Activated T-cell treated with anti-CD3 and anti-CD28 coated beads, Interleukin-2, amount 50 U/mL, for 4 hours (primary cell): ENCODE data around the gene GDF2. TPM values are rescaled to one million over a fixed set of nuclear protein-coding genes. Genes with fewer than 3 reads are reported as not detected.

Experiments
- ATAC-seq, 2 donors: fragments of 200-7000 bp; cut with Tn5 transposase; one replicate each; pipeline ENCODE4 v1.10.0; 2021
- DNase-seq: peaks from one replicate; pipeline ENCODE4 v3.0.0-alpha.2; 2020
- H3K27me3 Mint-ChIP-seq: one replicate; pipeline ENCODE4 v1.8.0; 2021; ENCODE audit warnings: low read depth, mixed read lengths
- H3K36me3 Mint-ChIP-seq: one replicate; pipeline ENCODE4 v1.8.0; 2022; ENCODE audit warnings: mixed read lengths; ENCODE audit not compliant: insufficient read depth
- H3K4me1 Mint-ChIP-seq: one replicate; pipeline ENCODE4 v1.8.0; 2021; ENCODE audit warnings: low read depth, mixed read lengths
- H3K4me3 Mint-ChIP-seq: one replicate; pipeline ENCODE4 v1.8.0; 2021; ENCODE audit warnings: mild to moderate bottlenecking, moderate library complexity, mixed read lengths
- H3K9me3 Mint-ChIP-seq: one replicate; pipeline ENCODE4 v1.8.0; 2021; ENCODE audit warnings: mixed read lengths
- total RNA-seq, 3 donors: library from RNA; stranded (reverse); gene quantifications; one replicate each; pipeline ENCODE4 v1.2.1, GENCODE V29; 2021

The GDF2 gene
- total RNA-seq, 3 donors from 2014 or later = not detected

DNA sequence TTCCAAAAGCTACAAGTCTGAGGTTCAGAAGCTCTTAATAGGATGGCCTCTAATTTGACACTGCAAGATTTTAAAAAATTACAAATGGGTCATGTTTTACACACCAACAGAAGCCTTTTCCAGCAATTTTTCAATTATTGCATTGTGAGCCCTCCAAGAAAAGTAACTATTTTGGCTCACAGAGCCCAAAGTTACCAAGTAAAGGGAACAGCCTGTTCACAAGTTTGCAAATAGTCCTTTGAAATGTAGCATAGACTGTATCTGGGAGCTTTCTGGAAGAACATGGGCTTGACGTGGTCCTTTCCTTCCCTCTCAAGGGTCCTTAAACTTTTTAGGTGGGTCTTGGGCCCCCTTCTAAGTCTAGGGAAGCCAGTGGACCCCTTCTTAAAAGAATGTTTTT is 23.5 kb upstream of the GDF2 start:
- no peaks in the 10 kb centered on the region for H3K36me3 Mint-ChIP-seq
- peaks cover 13% of the 10 kb centered on the region for H3K27me3 Mint-ChIP-seq
- no peak for ATAC-seq
- peaks cover 9% of the 10 kb centered on the region for H3K4me1 Mint-ChIP-seq
- no peaks in the 10 kb centered on the region for H3K9me3 Mint-ChIP-seq
- H3K4me3 Mint-ChIP-seq = no peak overlapping the region
- no peak for DNase-seq

DNA sequence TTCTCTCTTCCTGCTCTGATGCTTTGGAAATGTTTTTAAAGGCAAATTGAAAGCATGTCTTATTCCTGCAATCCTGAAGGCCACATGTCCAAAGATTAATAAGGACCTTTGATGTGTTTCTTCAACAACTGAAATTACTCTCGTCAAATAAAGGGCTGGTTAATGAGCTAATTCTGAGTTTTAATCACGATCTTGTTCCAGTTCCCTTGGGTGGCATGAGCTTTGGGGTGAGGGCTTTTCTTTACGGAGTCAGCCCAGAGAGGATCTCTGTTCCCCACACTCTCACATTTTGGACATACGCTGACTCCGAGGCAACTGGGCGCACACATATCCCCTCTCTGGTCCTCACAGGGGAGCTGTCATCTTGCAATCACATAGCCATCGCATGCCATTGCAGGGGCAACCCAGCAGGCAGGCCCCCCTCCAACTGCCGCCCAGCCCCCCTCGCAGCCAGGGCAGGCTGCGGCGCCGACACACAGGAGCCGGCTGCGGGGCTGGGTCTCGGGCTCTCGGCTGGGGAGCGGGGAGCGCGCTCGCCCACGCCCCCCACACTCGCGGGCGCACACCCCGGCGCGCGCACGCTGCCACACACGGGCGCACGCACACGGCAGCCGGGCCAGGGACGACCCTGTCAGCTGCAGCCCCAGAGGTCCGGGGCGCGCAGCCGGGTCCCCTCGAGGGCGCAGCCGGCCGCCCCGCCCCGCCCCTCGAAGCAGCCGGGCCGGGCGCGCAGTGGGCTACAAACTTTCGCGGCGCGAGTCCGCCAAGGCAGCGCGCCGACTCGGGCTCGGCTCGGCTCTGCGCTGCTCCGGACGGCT is 22.4 kb upstream of the GDF2 start, which contains the start of gene GDF10:
TSS of gene GDF10 (plus strand) at position 587 of the 818 bp plus-strand sequence. CDS start 455 bp downstream, outside the sequence.
- peaks cover 9% of the 10 kb centered on the region for H3K4me1 Mint-ChIP-seq
- H3K27me3 Mint-ChIP-seq = peaks cover 10% of the 10 kb centered on the region
- DNase-seq = peak; percentile 30
- H3K36me3 Mint-ChIP-seq = no peaks in the 10 kb centered on the region
- ATAC-seq = peak; percentile 67 to 70
- H3K4me3 Mint-ChIP-seq = peak within 1 kb of the TSS; percentile 59
- no peaks in the 10 kb centered on the region for H3K9me3 Mint-ChIP-seq

DNA sequence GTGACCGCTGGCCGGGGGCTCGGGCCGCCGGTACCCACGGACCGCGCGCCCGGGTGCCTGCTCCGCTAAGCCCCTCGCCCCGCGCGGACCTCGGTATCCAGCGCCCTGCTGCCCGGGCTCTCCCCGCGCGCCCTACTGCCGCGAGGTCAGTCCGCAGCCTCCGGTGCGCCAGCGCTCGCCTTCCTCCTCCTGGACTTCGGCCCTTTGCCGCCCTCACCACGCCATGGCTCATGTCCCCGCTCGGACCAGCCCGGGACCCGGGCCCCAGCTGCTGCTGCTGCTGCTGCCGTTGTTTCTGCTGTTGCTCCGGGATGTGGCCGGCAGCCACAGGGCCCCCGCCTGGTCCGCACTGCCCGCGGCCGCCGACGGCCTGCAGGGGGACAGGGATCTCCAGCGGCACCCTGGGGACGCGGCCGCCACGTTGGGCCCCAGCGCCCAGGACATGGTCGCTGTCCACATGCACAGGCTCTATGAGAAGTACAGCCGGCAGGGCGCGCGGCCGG is 21.8 kb upstream of the GDF2 start:
- Mint-ChIP-seq H3K4me3 (peak overlapping the region; percentile 59), H3K27me3 (peaks cover 10% of the 10 kb centered on the region), H3K9me3 (no peaks in the 10 kb centered on the region), H3K4me1 (peaks cover 9% of the 10 kb centered on the region), H3K36me3 (no peaks in the 10 kb centered on the region)
- DNase-seq (no peak), ATAC-seq (peak in 1 of 2 donors; percentile 14)

DNA sequence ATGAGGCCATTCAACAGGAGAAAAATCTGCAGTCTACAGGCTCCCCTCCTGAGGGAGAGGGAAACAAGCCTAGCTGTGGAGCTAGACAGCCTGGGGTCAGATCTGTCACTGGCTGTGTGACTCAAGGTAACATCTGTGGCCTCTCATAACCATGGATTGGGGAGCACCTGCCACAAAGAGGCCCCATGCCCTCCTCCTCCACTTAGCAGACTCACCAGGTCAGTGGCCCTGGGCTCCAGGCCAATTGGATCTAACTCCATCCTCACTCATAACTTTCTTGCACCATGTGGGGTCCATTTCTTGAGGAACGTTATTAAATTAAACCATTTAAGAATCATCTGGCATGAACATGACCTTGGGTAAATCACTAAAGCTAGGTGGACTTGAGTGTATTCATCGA is 20.4 kb upstream of the GDF2 start:
- Mint-ChIP-seq H3K36me3 (no peaks in the 10 kb centered on the region), H3K27me3 (peaks cover 10% of the 10 kb centered on the region), H3K4me3 (no peak overlapping the region), H3K9me3 (no peaks in the 10 kb centered on the region), H3K4me1 (peaks cover 13% of the 10 kb centered on the region)
- DNase-seq = no peak
- no peak for ATAC-seq

DNA sequence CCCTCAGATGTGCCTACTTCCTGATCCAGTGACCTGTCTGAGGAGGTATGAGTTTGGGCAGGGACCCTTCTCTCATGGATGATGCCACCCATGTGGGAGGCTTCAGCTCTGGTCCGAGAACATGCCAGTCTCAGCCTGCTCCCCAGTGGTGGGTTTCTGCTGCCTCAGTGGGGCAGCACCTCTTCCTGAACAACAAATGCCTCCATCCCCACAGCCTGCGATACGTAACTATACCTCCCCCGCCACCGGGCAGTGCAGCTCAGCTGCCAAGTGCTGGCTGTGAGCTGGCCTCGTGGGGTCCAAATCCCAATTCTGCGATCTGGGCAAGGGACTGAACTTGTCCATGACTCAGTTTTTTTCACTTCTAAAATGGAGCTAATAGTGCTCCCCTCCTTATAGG is 19.1 kb upstream of the GDF2 start:
- Mint-ChIP-seq H3K9me3 (no peaks in the 10 kb centered on the region), H3K4me1 (peaks cover 13% of the 10 kb centered on the region), H3K36me3 (no peaks in the 10 kb centered on the region), H3K27me3 (peaks cover 10% of the 10 kb centered on the region), H3K4me3 (no peak overlapping the region)
- DNase-seq = no peak
- no peak for ATAC-seq

DNA sequence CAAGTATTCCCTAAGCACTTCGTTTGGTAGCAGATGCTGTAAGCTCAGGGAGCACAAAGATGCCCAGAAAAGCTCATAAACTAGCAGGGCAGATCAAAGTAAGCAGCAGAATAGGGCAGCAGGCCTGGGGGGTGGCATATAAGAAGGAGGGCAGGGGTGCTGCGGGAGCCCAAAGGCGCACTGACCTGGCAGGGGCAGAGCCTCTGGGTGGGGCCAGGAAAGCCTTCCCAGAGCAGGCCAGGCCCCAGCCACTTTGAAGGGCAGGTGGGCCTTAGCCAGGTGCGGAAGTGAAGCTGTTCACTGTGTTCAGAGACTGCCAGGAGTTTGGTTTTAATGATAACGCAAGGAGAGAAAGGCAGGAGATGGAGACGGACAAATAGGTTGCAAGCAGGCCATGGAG is 18.4 kb upstream of the GDF2 start:
- Mint-ChIP-seq H3K27me3 (peaks cover 10% of the 10 kb centered on the region), H3K4me1 (peaks cover 13% of the 10 kb centered on the region), H3K9me3 (no peaks in the 10 kb centered on the region), H3K4me3 (no peak overlapping the region), H3K36me3 (no peaks in the 10 kb centered on the region)
- ATAC-seq (no peak), DNase-seq (no peak)

DNA sequence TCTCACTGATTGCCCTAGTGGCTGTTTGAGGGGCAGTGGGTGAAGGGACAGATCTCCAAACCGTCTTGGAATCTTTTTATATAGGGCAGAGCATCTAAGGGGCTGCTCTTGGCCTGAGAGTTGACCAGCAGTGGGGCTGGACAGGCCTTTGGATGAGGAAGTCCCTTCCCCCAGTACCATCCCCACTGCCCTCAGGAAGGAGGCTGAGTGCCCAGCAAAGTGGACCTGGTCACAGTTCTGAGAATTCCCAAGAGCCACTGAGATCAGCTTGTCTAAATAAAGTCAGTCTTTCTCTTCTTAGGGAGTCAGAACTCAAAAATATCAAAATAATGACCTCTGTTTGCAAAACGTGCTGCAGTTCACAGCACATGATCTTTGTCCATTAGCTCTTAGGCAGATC is 16.7 kb upstream of the GDF2 start:
- no peaks in the 10 kb centered on the region for H3K36me3 Mint-ChIP-seq
- DNase-seq = no peak

DNA sequence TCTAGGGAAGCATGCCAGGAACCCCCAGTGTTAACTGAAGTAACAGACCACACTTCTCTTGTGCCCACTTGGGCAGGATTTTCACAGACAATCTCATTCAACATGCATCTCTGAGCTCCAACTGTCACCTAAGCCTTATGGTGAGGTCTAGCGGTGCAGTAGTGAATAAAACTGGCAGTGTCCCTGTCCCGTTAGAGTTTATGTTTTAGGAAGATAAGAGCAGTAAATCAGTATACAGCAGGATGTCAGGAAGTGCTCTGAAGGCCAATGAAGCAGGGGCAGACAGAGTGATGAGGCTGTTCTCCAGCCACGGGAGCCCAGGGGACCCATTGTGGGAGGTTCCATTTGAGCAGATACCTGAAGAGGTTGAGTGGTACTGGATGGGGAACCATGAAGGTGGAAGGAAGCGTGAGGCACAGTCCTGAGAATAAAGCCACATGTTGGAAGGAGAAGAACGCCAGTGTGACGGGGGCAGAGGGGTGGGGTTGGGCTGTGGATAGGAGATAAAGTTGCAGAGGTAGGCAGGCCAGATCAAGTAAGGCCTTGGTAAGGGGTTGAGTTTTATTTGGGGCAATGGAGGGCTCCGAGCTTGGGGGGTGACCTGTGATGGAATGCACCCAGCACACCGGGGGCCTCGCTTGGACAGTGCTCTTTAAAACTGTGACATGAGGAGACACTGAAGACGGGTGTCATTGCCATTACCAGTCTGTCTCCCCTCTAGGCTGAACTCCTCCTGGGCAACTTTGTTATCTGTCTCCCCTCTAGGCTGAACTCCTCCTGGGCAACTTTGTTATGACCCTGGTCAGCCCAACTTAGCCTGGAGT is 15.7 kb upstream of the GDF2 start:
- peaks cover 20% of the 10 kb centered on the region for H3K4me1 Mint-ChIP-seq
- no peak overlapping the region for H3K4me3 Mint-ChIP-seq
- no peaks in the 10 kb centered on the region for H3K9me3 Mint-ChIP-seq

More for the DNA sequence above, 16.7 kb upstream of the GDF2 start:
- ATAC-seq = no peak
- Mint-ChIP-seq H3K27me3 (peaks cover 5% of the 10 kb centered on the region), H3K4me3 (no peak overlapping the region), H3K4me1 (peaks cover 12% of the 10 kb centered on the region), H3K9me3 (no peaks in the 10 kb centered on the region)

DNA sequence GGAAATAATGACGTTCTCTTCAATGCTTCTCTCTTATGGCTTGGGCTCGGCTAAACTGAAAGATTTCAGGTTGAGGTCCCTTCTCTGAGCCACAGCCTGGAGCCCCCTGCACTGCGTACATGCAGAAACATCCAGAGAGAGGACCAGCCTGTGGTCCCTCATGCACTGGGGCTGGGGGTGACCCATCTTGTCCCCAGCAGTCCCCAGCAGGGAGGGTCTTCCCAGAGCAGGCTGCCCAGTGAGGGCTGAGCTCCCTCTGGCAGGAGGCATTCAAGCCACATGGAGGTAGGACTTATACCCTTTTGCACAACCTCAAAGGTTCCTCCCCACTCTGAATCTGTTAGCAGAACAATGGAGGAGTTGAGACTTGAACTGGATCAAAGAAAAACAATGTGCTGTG is 14.9 kb upstream of the GDF2 start:
- no peaks in the 10 kb centered on the region for H3K9me3 Mint-ChIP-seq
- no peaks in the 10 kb centered on the region for H3K36me3 Mint-ChIP-seq
- DNase-seq (no peak), ATAC-seq (no peak)
- H3K27me3 Mint-ChIP-seq = no peaks in the 10 kb centered on the region
- peaks cover 25% of the 10 kb centered on the region for H3K4me1 Mint-ChIP-seq
- H3K4me3 Mint-ChIP-seq = no peak overlapping the region

More for the DNA sequence above, 15.7 kb upstream of the GDF2 start:
- no peak for ATAC-seq
- Mint-ChIP-seq H3K27me3 (no peaks in the 10 kb centered on the region), H3K36me3 (no peaks in the 10 kb centered on the region)
- DNase-seq = no peak

DNA sequence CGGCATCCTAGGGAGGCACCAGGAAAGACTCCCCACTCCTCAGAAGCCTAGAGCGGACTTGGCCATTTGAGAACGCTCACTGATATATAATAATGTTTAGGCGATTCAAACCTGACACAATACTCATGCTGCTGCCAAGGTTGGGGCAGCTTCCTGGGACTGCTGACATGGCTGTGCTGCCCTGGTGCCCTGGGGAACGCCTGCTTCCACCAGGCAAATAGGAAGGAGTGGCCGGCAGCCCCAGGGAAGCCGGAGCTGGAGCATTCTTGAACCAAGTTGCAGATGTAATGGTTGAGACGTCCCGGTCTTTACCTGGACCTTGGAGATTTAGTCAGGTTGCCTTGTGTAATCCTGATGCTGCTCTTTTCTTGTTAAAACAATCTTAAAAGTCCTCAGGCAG is 13.5 kb upstream of the GDF2 start:
- ATAC-seq (no peak), DNase-seq (no peak)
- Mint-ChIP-seq H3K36me3 (no peaks in the 10 kb centered on the region), H3K9me3 (no peaks in the 10 kb centered on the region), H3K27me3 (no peaks in the 10 kb centered on the region), H3K4me3 (no peak overlapping the region), H3K4me1 (peaks cover 22% of the 10 kb centered on the region)

DNA sequence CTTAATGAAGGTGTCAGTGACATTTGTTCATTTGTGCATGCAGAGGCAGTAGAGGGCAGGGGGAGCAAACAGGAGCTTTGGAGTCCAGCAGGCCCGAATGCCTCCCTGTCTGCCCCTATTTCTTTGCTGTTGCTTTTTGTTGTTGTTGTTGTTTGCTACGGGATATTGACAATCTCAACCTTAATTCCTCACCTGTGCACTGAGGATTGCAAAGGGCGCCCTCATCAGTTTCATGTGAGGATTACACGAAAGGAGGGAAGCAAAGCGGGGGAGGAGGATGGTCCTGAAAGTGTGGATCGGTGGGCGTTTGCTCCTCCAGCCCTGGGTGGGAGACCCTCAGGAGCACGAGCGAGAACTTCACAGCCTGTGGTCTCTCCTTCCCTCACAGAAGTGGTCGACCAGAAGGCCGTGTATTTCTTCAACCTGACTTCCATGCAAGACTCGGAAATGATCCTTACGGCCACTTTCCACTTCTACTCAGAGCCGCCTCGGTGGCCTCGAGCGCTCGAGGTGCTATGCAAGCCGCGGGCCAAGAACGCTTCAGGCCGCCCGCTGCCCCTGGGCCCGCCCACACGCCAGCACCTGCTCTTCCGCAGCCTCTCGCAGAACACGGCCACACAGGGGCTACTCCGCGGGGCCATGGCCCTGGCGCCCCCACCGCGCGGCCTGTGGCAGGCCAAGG is 12.7 kb upstream of the GDF2 start:
- Mint-ChIP-seq H3K4me1 (peaks cover 22% of the 10 kb centered on the region), H3K36me3 (no peaks in the 10 kb centered on the region)

DNA sequence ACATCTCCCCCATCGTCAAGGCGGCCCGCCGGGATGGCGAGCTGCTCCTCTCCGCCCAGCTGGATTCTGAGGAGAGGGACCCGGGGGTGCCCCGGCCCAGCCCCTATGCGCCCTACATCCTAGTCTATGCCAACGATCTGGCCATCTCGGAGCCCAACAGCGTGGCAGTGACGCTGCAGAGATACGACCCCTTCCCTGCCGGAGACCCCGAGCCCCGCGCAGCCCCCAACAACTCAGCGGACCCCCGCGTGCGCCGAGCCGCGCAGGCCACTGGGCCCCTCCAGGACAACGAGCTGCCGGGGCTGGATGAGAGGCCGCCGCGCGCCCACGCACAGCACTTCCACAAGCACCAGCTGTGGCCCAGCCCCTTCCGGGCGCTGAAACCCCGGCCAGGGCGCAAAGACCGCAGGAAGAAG is 12.2 kb upstream of the GDF2 start:
- peaks cover 22% of the 10 kb centered on the region for H3K4me1 Mint-ChIP-seq
- no peak overlapping the region for H3K4me3 Mint-ChIP-seq
- no peaks in the 10 kb centered on the region for H3K36me3 Mint-ChIP-seq
- no peaks in the 10 kb centered on the region for H3K9me3 Mint-ChIP-seq
- no peak for ATAC-seq
- DNase-seq = no peak
- no peaks in the 10 kb centered on the region for H3K27me3 Mint-ChIP-seq

More for the DNA sequence above, 12.7 kb upstream of the GDF2 start:
- ATAC-seq (no peak), DNase-seq (no peak)
- H3K9me3 Mint-ChIP-seq = no peaks in the 10 kb centered on the region
- H3K27me3 Mint-ChIP-seq = no peaks in the 10 kb centered on the region
- H3K4me3 Mint-ChIP-seq = no peak overlapping the region

DNA sequence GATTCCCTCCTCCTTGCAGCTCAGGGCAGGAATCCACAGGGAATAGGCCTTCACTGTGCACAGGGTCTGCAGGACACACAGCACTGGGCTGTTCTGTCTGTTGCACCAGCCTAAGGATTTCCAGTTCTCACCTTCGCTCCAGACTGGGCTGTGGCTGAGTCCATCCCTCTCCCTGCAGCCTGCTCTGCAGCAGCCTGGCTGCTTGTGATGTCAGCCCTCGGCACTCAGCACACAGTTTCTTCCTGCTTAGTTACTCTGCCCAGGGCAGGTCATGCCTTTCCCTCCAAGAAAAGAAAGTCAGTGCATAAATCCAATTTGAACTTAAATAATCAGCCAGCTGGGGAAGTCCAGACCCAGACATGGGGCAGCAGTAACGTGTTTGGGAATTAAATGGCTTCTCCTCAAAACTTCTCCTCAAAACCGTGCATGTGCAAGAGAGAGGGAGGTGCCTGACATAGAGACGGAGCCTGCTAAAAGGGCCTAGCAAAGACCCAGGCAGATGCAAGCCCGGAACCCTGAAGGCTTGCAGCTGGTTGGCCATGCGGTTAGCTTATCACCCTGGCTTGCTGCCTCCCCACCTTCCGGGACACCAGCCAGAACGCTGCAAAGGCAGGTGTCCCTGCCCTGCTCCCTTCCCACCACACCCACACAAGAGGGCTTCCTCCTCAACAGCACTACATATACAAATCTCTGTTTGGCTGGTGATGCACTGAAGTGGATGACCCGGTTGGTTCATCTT is 10.9 kb upstream of the GDF2 start:
- DNase-seq (no peak), ATAC-seq (peak; percentile 51 to 54)
- Mint-ChIP-seq H3K27me3 (no peaks in the 10 kb centered on the region), H3K4me3 (peak overlapping the region; percentile 21), H3K36me3 (no peaks in the 10 kb centered on the region), H3K9me3 (no peaks in the 10 kb centered on the region), H3K4me1 (peaks cover 20% of the 10 kb centered on the region)
